H1 (cell line): ENCODE results near the gene HTR3B. TPM values are rescaled to one million over a fixed set of nuclear protein-coding genes. Genes with fewer than 3 reads are reported as not detected.

Experiments used
- CTCF ChIA-PET: fragments of 300-600 bp; sonication (Branson Sonifier 250); formaldehyde crosslinking; loops from one replicate; lab custom pipeline; 2021; ENCODE audit not compliant: partially characterized antibody; lab: Charles Lee
- POLR2A ChIA-PET: fragments of 300-600 bp; sonication (Branson Sonifier 250); formaldehyde crosslinking; loops from one replicate; lab custom pipeline; 2021; ENCODE audit warnings: inconsistent platforms; ENCODE audit not compliant: partially characterized antibody; lab: Charles Lee
- DNase-seq, 2 experiments: peaks; one replicate each; pipeline versions ENCODE4 v3.0.0 to v3.0.0-alpha.2; 2010 to 2022; ENCODE audit warnings: low spot score in 2 of 2, low read depth in 1 of 2, mixed read lengths in 1 of 2
- FAIRE-seq: peaks from 2 replicates; lab custom pipeline; 2011; peaks lifted over from hg19 to GRCh38; lab: Jason Lieb, UNC
- H2AFZ ChIP-seq: 2 replicates; pipeline ENCODE4 v1.8.1; 2012; ENCODE audit warnings: low read length, inconsistent platforms
- H2AK5ac ChIP-seq: 2 replicates; pipeline ENCODE4 v1.6.1; 2013; ENCODE audit warnings: low read depth, low read length
- H2BK120ac ChIP-seq: replicated peaks from 2 replicates; pipeline ENCODE3; 2013; ENCODE audit warnings: low read depth, low read length, inconsistent platforms
- H2BK12ac ChIP-seq: 2 replicates; pipeline ENCODE4 v1.6.1; 2013; ENCODE audit warnings: low read depth, low read length
- H2BK15ac ChIP-seq: 2 replicates; pipeline ENCODE4 v1.6.1; 2013; ENCODE audit warnings: low read length
- H2BK20ac ChIP-seq: 2 replicates; pipeline ENCODE4 v1.6.1; 2013; ENCODE audit warnings: low read length
- H2BK5ac ChIP-seq: 2 replicates; pipeline ENCODE4 v1.6.1; 2013; ENCODE audit warnings: low read depth, low read length
- H3K14ac ChIP-seq: 2 replicates; pipeline ENCODE4 v1.6.1; 2013; ENCODE audit warnings: inconsistent platforms; ENCODE audit not compliant: insufficient read length
- H3K18ac ChIP-seq: 2 replicates; pipeline ENCODE4 v1.6.1; 2013; ENCODE audit warnings: low read length; ENCODE audit errors: extremely low read depth
- H3K23ac ChIP-seq: 2 replicates; pipeline ENCODE4 v1.6.1; 2013; ENCODE audit warnings: inconsistent platforms; ENCODE audit not compliant: insufficient read length
- H3K23me2 ChIP-seq: 2 replicates; pipeline ENCODE4 v1.6.1; 2013; ENCODE audit warnings: low read depth, low read length
- H3K27ac ChIP-seq: 2 replicates; pipeline ENCODE4 v1.6.1; 2011; ENCODE audit warnings: low read depth, low read length, inconsistent platforms
- H3K27me3 ChIP-seq, 4 experiments: replicated peaks in 1 of 4; 1 replicate in 1 of 4; 2 replicates in 3 of 4; pipeline versions ENCODE4 v1.6.1 to v1.8.1; 2011 to 2013; ENCODE audit warnings: low read length in 3 of 4, mild to moderate bottlenecking in 3 of 4, inconsistent platforms in 2 of 4, mixed read lengths in 2 of 4, moderate library complexity in 1 of 4; ENCODE audit not compliant: control insufficient read depth in 3 of 4, insufficient read depth in 3 of 4; ENCODE audit errors: extremely low read depth in 1 of 4
- H3K36me3 ChIP-seq, 4 experiments: 2 replicates each; pipeline versions ENCODE4 v1.6.1 to v1.8.1; 2011 to 2013; ENCODE audit warnings: mild to moderate bottlenecking in 4 of 4, low read length in 3 of 4, moderate library complexity in 2 of 4, control low read depth in 1 of 4, inconsistent platforms in 1 of 4; ENCODE audit not compliant: insufficient read depth in 4 of 4, control insufficient read depth in 2 of 4
- H3K4ac ChIP-seq: replicated peaks from 2 replicates; pipeline ENCODE3; 2013; ENCODE audit warnings: low read length, low read depth, mixed read lengths, inconsistent platforms; ENCODE audit not compliant: insufficient read length
- H3K4me1 ChIP-seq, 4 experiments: replicated peaks in 1 of 4; 1 replicate in 1 of 4; 2 replicates in 3 of 4; pipeline versions ENCODE4 v1.6.1 to v1.8.1; 2011 to 2013; ENCODE audit warnings: low read length in 3 of 4, inconsistent platforms in 2 of 4, mixed read lengths in 1 of 4; ENCODE audit not compliant: insufficient read depth in 4 of 4, control insufficient read depth in 3 of 4
- H3K4me2 ChIP-seq, 2 experiments: 2 replicates each; pipeline versions ENCODE4 v1.6.1 to v1.8.1; 2011 to 2013; ENCODE audit warnings: low read depth in 2 of 2, low read length in 2 of 2, control low read depth in 1 of 2, inconsistent platforms in 1 of 2, mild to moderate bottlenecking in 1 of 2; ENCODE audit not compliant: insufficient read depth in 1 of 2
- H3K4me3 ChIP-seq, 4 experiments: fragments of 200-600, 300-600 bp in 1 of 4; sonication (generic), shearing (Covaris generic), sonication (Bioruptor Twin) in 1 of 4; 2 replicates each; pipeline versions ENCODE4 v1.5.1 to v1.8.1; 2011 to 2016; ENCODE audit warnings: low read length in 4 of 4, low read depth in 3 of 4, control low read depth in 2 of 4, inconsistent platforms in 2 of 4, mild to moderate bottlenecking in 2 of 4, mixed read lengths in 1 of 4, moderate library complexity in 1 of 4; ENCODE audit not compliant: insufficient read depth in 2 of 4; ENCODE audit errors: extremely low read depth in 1 of 4
- H3K56ac ChIP-seq: replicated peaks from 2 replicates; pipeline ENCODE3; 2013; ENCODE audit warnings: low read depth, mild to moderate bottlenecking, mixed read lengths, low read length, inconsistent platforms; ENCODE audit not compliant: insufficient read length
- H3K79me1 ChIP-seq: 2 replicates; pipeline ENCODE4 v1.6.1; 2013; ENCODE audit warnings: low read depth, low read length, control low read depth
- H3K79me2 ChIP-seq, 2 experiments: 2 replicates each; pipeline versions ENCODE4 v1.6.1 to v1.8.1; 2012 to 2013; ENCODE audit warnings: low read length in 2 of 2, mild to moderate bottlenecking in 2 of 2, inconsistent platforms in 1 of 2; ENCODE audit not compliant: insufficient read depth in 2 of 2, control insufficient read depth in 1 of 2
- H3K9ac ChIP-seq, 4 experiments: replicated peaks in 1 of 4; 1 replicate in 1 of 4; 2 replicates in 3 of 4; pipeline versions ENCODE4 v1.6.1 to v1.8.1; 2011 to 2013; ENCODE audit warnings: low read depth in 3 of 4, low read length in 3 of 4, control low read depth in 2 of 4, mild to moderate bottlenecking in 2 of 4, moderate library complexity in 2 of 4, inconsistent platforms in 1 of 4; ENCODE audit errors: extremely low read depth in 1 of 4
- H3K9me3 ChIP-seq, 2 experiments: 2 replicates each; pipeline versions ENCODE4 v1.6.1 to v1.8.1; 2012 to 2013; ENCODE audit warnings: mild to moderate bottlenecking in 2 of 2, moderate library complexity in 2 of 2, control low read depth in 1 of 2, inconsistent platforms in 1 of 2, low read depth in 1 of 2, low read length in 1 of 2, mixed read lengths in 1 of 2; ENCODE audit not compliant: insufficient read depth in 2 of 2
- H4K20me1 ChIP-seq, 2 experiments: replicated peaks in 1 of 2; 2 replicates each; pipeline versions ENCODE3 to v1.8.1; 2011 to 2013; ENCODE audit warnings: inconsistent platforms in 2 of 2, low read length in 2 of 2, mild to moderate bottlenecking in 1 of 2; ENCODE audit not compliant: insufficient read depth in 2 of 2, control insufficient read depth in 1 of 2
- H4K5ac ChIP-seq: 2 replicates; pipeline ENCODE4 v1.6.1; 2013; ENCODE audit warnings: low read length, low read depth, mixed read lengths, inconsistent platforms; ENCODE audit not compliant: insufficient read length
- H4K8ac ChIP-seq: 2 replicates; pipeline ENCODE4 v1.8.0; 2013; ENCODE audit warnings: mild to moderate bottlenecking, moderate library complexity, low read length, inconsistent platforms; ENCODE audit not compliant: insufficient read depth; ENCODE audit errors: extremely low read depth
- H4K91ac ChIP-seq: replicated peaks from 2 replicates; pipeline ENCODE3; 2013; ENCODE audit warnings: low read length, mixed read lengths, inconsistent platforms; ENCODE audit not compliant: insufficient read length
- CREB1 ChIP-seq: IDR thresholded peaks from 2 replicates; pipeline ENCODE4 v1.6.1; 2012; ENCODE audit warnings: inconsistent platforms
- GTF2F1 ChIP-seq: IDR thresholded peaks from 2 replicates; pipeline ENCODE4 v1.6.1; 2012; ENCODE audit warnings: low read depth, low read length, improper control_type of control experiment, borderline replicate concordance
- HDAC2 ChIP-seq, 2 experiments: fragments of 300-600 bp in 1 of 2; sonication (generic) in 1 of 2; IDR thresholded peaks; 2 replicates each; pipeline ENCODE4 v1.6.1; 2011 to 2012; ENCODE audit warnings: low read depth in 2 of 2, low read length in 2 of 2, mild to moderate bottlenecking in 2 of 2, moderate library complexity in 2 of 2, borderline replicate concordance in 1 of 2, inconsistent platforms in 1 of 2
- KDM1A ChIP-seq: fragments of 200-600, 300-600 bp; sonication (generic); IDR thresholded peaks from 2 replicates; pipeline ENCODE4 v1.7.1; 2016; ENCODE audit warnings: mild to moderate bottlenecking, low read length, borderline replicate concordance
- NANOG ChIP-seq: IDR thresholded peaks from 2 replicates; pipeline ENCODE4 v1.6.1; 2011; ENCODE audit warnings: low read length, low read depth, mild to moderate bottlenecking, inconsistent platforms; ENCODE audit not compliant: insufficient read depth, poor library complexity, severe bottlenecking
- RBBP5 ChIP-seq: IDR thresholded peaks from 2 replicates; pipeline ENCODE4 v1.7.1; 2012; ENCODE audit warnings: low read depth, mild to moderate bottlenecking, inconsistent platforms, low read length, moderate library complexity, borderline replicate concordance
- SAP30 ChIP-seq: fragments of 300-600 bp; sonication (generic); IDR thresholded peaks from 2 replicates; pipeline ENCODE4 v1.7.1; 2012; ENCODE audit warnings: low read length, moderate library complexity, mild to moderate bottlenecking, inconsistent platforms; ENCODE audit not compliant: insufficient read depth, insufficient replicate concordance
- SP1 ChIP-seq: IDR thresholded peaks from 2 replicates; pipeline ENCODE4 v1.6.1; 2011; ENCODE audit warnings: low read depth, low read length
- SRF ChIP-seq: IDR thresholded peaks from 2 replicates; pipeline ENCODE4 v1.6.1; 2011; ENCODE audit warnings: mild to moderate bottlenecking, low read depth, low read length, moderate library complexity
- WGBS, 2 experiments: shearing (Covaris generic) in 1 of 2; methylation state at CpG; one replicate each; pipeline versions ENCODE4 v1.1.6 to v1.1.7; 2013 to 2015; ENCODE audit warnings: low lambda C conversion rate in 2 of 2, mixed read lengths in 2 of 2, inconsistent platforms in 1 of 2, low coverage in 1 of 2, missing lambda C conversion rate in 1 of 2; ENCODE audit not compliant: insufficient replicate concordance in 2 of 2, insufficient coverage in 1 of 2, insufficient read length in 1 of 2; ENCODE audit errors: extremely low coverage in 1 of 2, missing lambda C conversion rate in 1 of 2; 5-methylcytosine and 5-hydroxymethylcytosine counted together
- polyA plus RNA-seq, 7 experiments: library from polyadenylated mRNA; depleted of rRNA in 3 of 7; stranded (reverse) in 5 of 7; unstranded in 2 of 7; fragments of >200 nt in 5 of 7; fragments of 200-250 nt in 2 of 7; gene quantifications; 1 replicate in 5 of 7; 2 replicates in 1 of 7; 4 replicates in 1 of 7; pipeline versions ENCODE4 v1.2.1 to v1.2.3, GENCODE V29; 2011 to 2013; ENCODE audit warnings: missing spikeins in 2 of 7, mixed read lengths in 2 of 7
- total RNA-seq: library from RNA; stranded (reverse); fragmentation: NEBNext Ultra II Directional; extraction: Animal tissue kit (Norgen Biotek cat#: 25700); gene quantifications from 2 replicates; pipeline ENCODE4 v1.2.1, GENCODE V29; 2021
- TF ChIP-seq, protein P1 (sequence below): IDR thresholded peaks from 2 replicates; pipeline ENCODE4 v1.6.1; 2012; ENCODE audit warnings: inconsistent platforms
- TF ChIP-seq, protein P2 (sequence below), 3 experiments: IDR thresholded peaks; 1 replicate in 2 of 3; 2 replicates in 1 of 3; pipeline versions ENCODE4 v1.5.1 to v1.6.1; 2011; ENCODE audit warnings: low read length in 3 of 3, mild to moderate bottlenecking in 3 of 3, inconsistent platforms in 2 of 3, low read depth in 1 of 3, moderate library complexity in 1 of 3; ENCODE audit not compliant: insufficient read depth in 1 of 3; ENCODE audit errors: control extremely low read depth in 1 of 3

HTR3B gene
- total and polyA plus RNA-seq, 2 of the 8 experiments (the other 6 are each of a cell fraction or from before 2014, with no cell fraction given) = not detected

DNA sequence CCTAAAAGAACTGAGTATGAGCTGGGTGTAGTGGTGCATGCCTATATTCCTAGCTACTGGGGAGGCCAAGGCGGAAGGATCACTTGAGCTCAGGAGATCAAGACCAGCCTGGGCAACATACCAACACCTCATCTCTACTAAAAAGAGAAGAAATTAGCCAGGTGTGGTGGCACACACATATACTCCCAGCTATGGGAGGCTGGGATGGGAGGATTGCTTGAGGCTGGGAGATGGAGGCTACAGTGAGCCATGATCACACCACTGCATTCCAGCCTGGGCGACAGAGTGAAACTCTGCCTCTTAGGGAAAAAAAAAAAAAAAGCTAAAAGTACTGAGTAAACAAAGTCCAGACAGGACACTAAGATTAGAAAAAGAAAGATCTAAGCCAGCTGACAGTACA lies 3.5 kb upstream of the HTR3B start:
- H3K23me2 ChIP-seq = no peaks in the 10 kb centered on the region
- H4K5ac ChIP-seq = no peak overlapping the region
- no peak overlapping the region for H3K4me2 ChIP-seq
- H2BK5ac ChIP-seq = no peak overlapping the region
- FAIRE-seq (no peak), DNase-seq (no peak)
- ChIA-PET POLR2A (no interaction called here), CTCF (interaction anchor here (0.6 to 1.9 kb wide), 13 partner anchors 10 to 360 kb away, joined by 3 to 7 read pairs (median 3); no protein-coding TSS in a partner anchor)
- H2AFZ ChIP-seq = no peak overlapping the region
- H4K91ac ChIP-seq = no peak overlapping the region
- no peaks in the 10 kb centered on the region for H3K9me3 ChIP-seq
- no peak overlapping the region for H3K9ac ChIP-seq
- H3K23ac ChIP-seq = no peak overlapping the region
- no peak overlapping the region for H3K27ac ChIP-seq
- no peak overlapping the region for H3K4me3 ChIP-seq
- H3K4ac ChIP-seq = no peak overlapping the region
- no peak overlapping the region for H3K14ac ChIP-seq
- no peaks in the 10 kb centered on the region for H3K36me3 ChIP-seq
- no peaks in the 10 kb centered on the region for H3K79me1 ChIP-seq
- no peaks in the 10 kb centered on the region for H3K27me3 ChIP-seq
- H2AK5ac ChIP-seq = no peak overlapping the region
- no peak overlapping the region for H3K18ac ChIP-seq
- no peak overlapping the region for H2BK12ac ChIP-seq
- H2BK15ac ChIP-seq = no peak overlapping the region
- no peak overlapping the region for H3K56ac ChIP-seq
- H2BK120ac ChIP-seq = no peak overlapping the region
- no peaks in the 10 kb centered on the region for H3K79me2 ChIP-seq
- 89% methylated on average over 2 of the region's 2 CpGs; no CpG with 5 or more reads in 1 of the 2 experiments for WGBS, 2 experiments
- no peak overlapping the region for H4K8ac ChIP-seq
- no peak overlapping the region for H2BK20ac ChIP-seq
- no peaks in the 10 kb centered on the region for H4K20me1 ChIP-seq
- H3K4me1 ChIP-seq = peaks cover 0 to 8% (median 4%) of the 10 kb centered on the region in 4 experiments; a peak in 3 of 7 replicates
- TF ChIP-seq SP1 (no peak), KDM1A (no peak), SRF (no peak), RBBP5 (no peak), SAP30 (no peak), HDAC2 (IDR thresholded peaks at IDR 0.05; ENCODE audit: borderline replicate concordance in 1 of 2, low read depth in 2 of 2, low read length in 2 of 2) (no peak), CREB1 (no peak), GTF2F1 (no peak), NANOG (no peak)
- TF ChIP-seq, protein P1, sequence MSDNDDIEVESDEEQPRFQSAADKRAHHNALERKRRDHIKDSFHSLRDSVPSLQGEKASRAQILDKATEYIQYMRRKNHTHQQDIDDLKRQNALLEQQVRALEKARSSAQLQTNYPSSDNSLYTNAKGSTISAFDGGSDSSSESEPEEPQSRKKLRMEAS = no peak
- TF ChIP-seq, protein P2, sequence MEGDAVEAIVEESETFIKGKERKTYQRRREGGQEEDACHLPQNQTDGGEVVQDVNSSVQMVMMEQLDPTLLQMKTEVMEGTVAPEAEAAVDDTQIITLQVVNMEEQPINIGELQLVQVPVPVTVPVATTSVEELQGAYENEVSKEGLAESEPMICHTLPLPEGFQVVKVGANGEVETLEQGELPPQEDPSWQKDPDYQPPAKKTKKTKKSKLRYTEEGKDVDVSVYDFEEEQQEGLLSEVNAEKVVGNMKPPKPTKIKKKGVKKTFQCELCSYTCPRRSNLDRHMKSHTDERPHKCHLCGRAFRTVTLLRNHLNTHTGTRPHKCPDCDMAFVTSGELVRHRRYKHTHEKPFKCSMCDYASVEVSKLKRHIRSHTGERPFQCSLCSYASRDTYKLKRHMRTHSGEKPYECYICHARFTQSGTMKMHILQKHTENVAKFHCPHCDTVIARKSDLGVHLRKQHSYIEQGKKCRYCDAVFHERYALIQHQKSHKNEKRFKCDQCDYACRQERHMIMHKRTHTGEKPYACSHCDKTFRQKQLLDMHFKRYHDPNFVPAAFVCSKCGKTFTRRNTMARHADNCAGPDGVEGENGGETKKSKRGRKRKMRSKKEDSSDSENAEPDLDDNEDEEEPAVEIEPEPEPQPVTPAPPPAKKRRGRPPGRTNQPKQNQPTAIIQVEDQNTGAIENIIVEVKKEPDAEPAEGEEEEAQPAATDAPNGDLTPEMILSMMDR (IDR thresholded peaks at IDR 0.05; ENCODE audit: control extremely low read depth in 1 of 3, insufficient read depth in 1 of 3, low read depth in 1 of 3, low read length in 3 of 3) = no peak
